Activated CD8-positive, alpha-beta T cell treated with anti-CD3 and anti-CD28 coated beads for 36 hours (primary cell): ENCODE data around the gene SORCS2. TPM values are rescaled to one million over a fixed set of nuclear protein-coding genes. Genes with fewer than 3 reads are reported as not detected.

Experiments
- ATAC-seq: fragments of 200-7000 bp; cut with Tn5 transposase; one replicate; pipeline ENCODE4 v1.10.0; 2021; ENCODE audit warnings: mild to moderate bottlenecking, moderate library complexity
- CTCF ChIA-PET: fragments of 350-600 bp; sonication (Branson Sonifier 250); formaldehyde crosslinking; loops from one replicate; lab custom pipeline; 2021; ENCODE audit warnings: antibody characterized with exemption; lab: Charles Lee
- POLR2A ChIA-PET: fragments of 350-600 bp; sonication (Branson Sonifier 250); formaldehyde crosslinking; loops from one replicate; lab custom pipeline; 2021; ENCODE audit warnings: antibody characterized with exemption; lab: Charles Lee
- DNase-seq: peaks from one replicate; pipeline ENCODE4 v3.0.0-alpha.2; 2020
- H3K27ac Mint-ChIP-seq: one replicate; pipeline ENCODE4 v1.8.0; 2021; ENCODE audit warnings: mild to moderate bottlenecking, mixed read lengths
- H3K27me3 Mint-ChIP-seq: one replicate; pipeline ENCODE4 v1.8.0; 2021; ENCODE audit warnings: mixed read lengths
- H3K36me3 Mint-ChIP-seq: one replicate; pipeline ENCODE4 v1.8.0; 2021; ENCODE audit warnings: low read depth, mixed read lengths
- H3K4me1 Mint-ChIP-seq: one replicate; pipeline ENCODE4 v1.8.0; 2021; ENCODE audit warnings: low read depth, mixed read lengths
- H3K4me3 Mint-ChIP-seq: one replicate; pipeline ENCODE4 v1.8.0; 2021; ENCODE audit warnings: mild to moderate bottlenecking, moderate library complexity, mixed read lengths
- H3K9me3 Mint-ChIP-seq: one replicate; pipeline ENCODE4 v1.8.0; 2021; ENCODE audit warnings: mixed read lengths
- CTCF ChIP-seq: fragments of 200-600 bp; IDR thresholded peaks from one replicate; pipeline ENCODE4 v1.8.0; 2022; ENCODE audit warnings: antibody characterized with exemption, mild to moderate bottlenecking
- intact Hi-C: fragments of 100-400 bp; cut with micrococcal nuclease; formaldehyde crosslinking; loops from one replicate; pipeline ENCODE4 v1.10.0; 2022
- total RNA-seq, 2 experiments: library from RNA; stranded (reverse); gene quantifications; one replicate each; pipeline ENCODE4 v1.2.3, GENCODE V29; 2021

Gene SORCS2
- total RNA-seq, 2 experiments from 2014 or later, result 0.05 TPM; not detected in 1

- Mint-ChIP-seq H3K27ac (no peak overlapping the region), H3K36me3 (no peaks in the 10 kb centered on the region), H3K4me1 (peaks cover 39% of the 10 kb centered on the region), H3K4me3 (no peak overlapping the region), H3K27me3 (peaks cover 8% of the 10 kb centered on the region), H3K9me3 (no peaks in the 10 kb centered on the region)
- no peak for TF ChIP-seq CTCF
- ATAC-seq (no peak), DNase-seq (peak; percentile 43)
- intact Hi-C loops, result no loop called here
- ChIA-PET POLR2A (no interaction called here), CTCF (no interaction called here)
Observed at GRCh38 chr4:7650606-7651385, 458.5 kb downstream of the SORCS2 start.

DNA sequence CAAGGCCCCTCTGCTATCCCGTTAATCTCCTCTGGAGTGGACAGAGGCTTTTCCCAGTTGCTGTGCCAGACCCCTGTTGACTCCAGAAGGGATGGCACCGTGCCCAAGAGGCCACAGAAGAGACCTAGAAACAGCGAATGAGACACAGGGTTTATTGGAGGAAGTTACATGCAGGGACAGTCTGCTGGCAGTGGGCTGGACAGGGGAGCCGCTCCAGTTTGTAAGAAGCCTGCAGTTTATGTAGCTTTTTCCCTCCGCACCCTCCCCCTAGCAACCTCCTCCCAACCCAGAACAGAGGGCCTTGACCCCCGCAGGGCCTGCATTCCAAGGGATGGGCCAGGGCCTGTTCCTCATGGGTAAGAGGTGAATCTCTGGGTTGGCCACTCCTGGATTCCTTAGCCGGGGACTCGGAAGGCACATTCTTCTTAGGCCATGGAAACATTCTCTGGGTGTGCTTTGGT is 459.2 kb downstream of the SORCS2 start:
- H3K27me3 Mint-ChIP-seq, result peaks cover 8% of the 10 kb centered on the region

GRCh38 chr4:7652006-7652405 is 459.7 kb downstream of the SORCS2 start:
- no peak for ATAC-seq
- no peak for TF ChIP-seq CTCF
- H3K9me3 Mint-ChIP-seq, result no peaks in the 10 kb centered on the region
- no peak overlapping the region for H3K4me3 Mint-ChIP-seq
- H3K36me3 Mint-ChIP-seq, result no peaks in the 10 kb centered on the region
- intact Hi-C loops, result no loop called here
- ChIA-PET CTCF (no interaction called here), POLR2A (no interaction called here)
- peaks cover 32% of the 10 kb centered on the region for H3K4me1 Mint-ChIP-seq
- no peak overlapping the region for H3K27ac Mint-ChIP-seq
- H3K27me3 Mint-ChIP-seq, result peaks cover 8% of the 10 kb centered on the region
- DNase-seq, result no peak

More for the DNA sequence above, 459.2 kb downstream of the SORCS2 start:
- POLR2A ChIA-PET, result no interaction called here
- Mint-ChIP-seq H3K4me3 (no peak overlapping the region), H3K27ac (no peak overlapping the region), H3K9me3 (no peaks in the 10 kb centered on the region), H3K4me1 (peaks cover 36% of the 10 kb centered on the region), H3K36me3 (no peaks in the 10 kb centered on the region)
- CTCF ChIA-PET, result no interaction called here
- no peak for ATAC-seq
- TF ChIP-seq CTCF, result no peak
- no peak for DNase-seq
- intact Hi-C loops, result no loop called here

- H3K4me1 Mint-ChIP-seq, result peaks cover 30% of the 10 kb centered on the region
- no peak for ATAC-seq
Observed at GRCh38 chr4:7652451-7652881, 460.1 kb downstream of the SORCS2 start.

More at GRCh38 chr4:7652451-7652881, 460.1 kb downstream of the SORCS2 start:
- Mint-ChIP-seq H3K4me3 (no peak overlapping the region), H3K36me3 (no peaks in the 10 kb centered on the region), H3K27ac (no peak overlapping the region), H3K9me3 (no peaks in the 10 kb centered on the region), H3K27me3 (peaks cover 8% of the 10 kb centered on the region)
- ChIA-PET POLR2A (no interaction called here), CTCF (interaction anchor here (1.5 kb wide), 1 partner anchor 19 kb away, joined by 4 read pairs; no protein-coding TSS in a partner anchor)
- intact Hi-C loops, result no loop called here
- no peak for DNase-seq
- no peak for TF ChIP-seq CTCF
